Thyroid gland (tissue), 4 donors: ENCODE measurements around the gene NDUFA13.

Experiments
- POLR2A ChIP-seq, 2 donors: fragments of 450-650 bp; IDR thresholded peaks; one replicate each; pipeline ENCODE4 v1.6.1; 2017; ENCODE audit warnings: antibody characterized with exemption in 2 of 2, mild to moderate bottlenecking in 2 of 2, moderate library complexity in 1 of 2
- TF ChIP-seq, protein P1 (sequence below), 6 experiments: fragments of 200-600 bp in 3 of 6; fragments of 450-650 bp in 3 of 6; sonication (generic) in 3 of 6; IDR thresholded peaks; one replicate each; pipeline ENCODE4 v1.5.1; 2016 to 2019; ENCODE audit warnings: antibody characterized with exemption in 6 of 6, mild to moderate bottlenecking in 2 of 6, inconsistent platforms in 1 of 6, moderate library complexity in 1 of 6

DNA sequence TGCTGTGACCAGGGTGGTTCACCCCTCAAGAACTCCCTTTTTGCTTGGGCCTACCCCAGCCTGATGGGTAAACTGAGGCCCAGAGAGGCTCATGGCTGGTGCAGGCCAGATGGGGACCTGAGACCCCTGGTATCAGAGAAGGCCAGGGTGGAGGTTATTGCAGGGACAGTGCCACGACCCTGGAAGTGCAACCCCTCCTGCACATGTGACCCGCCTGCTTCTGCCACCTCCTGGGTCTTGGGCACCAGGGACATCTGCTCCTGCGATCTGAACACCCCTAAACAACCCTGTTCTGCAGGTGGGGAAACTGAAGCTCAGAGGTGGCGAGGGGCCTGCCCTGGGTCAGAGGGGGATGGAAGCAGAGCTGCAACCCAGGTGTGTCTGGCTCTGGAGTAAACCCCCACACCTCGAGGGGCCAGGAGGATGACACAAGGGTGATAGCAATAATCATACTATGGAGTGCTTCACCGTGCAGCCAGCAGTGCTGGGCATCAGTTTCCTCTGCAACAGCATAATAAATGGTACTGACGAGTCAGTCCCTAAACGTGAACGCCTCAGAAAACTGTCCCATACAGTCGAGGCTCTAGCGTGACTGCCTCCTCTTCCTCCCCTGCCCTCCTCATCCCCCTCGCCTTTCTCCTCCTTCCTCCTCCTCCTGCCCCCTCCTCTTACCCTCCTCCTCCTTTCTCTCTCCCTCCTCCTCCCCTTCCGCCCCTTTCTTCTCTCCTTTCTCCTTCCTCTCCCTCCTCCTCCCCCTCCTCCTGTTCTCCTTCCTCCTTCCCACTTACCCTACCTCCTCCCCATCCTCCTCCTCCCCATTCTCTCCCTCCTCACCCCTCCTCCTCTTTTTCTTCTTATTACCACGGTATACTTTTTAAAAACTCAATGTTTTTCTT, 17.0 kb downstream of the NDUFA13 start:
- TF ChIP-seq, protein P1, sequence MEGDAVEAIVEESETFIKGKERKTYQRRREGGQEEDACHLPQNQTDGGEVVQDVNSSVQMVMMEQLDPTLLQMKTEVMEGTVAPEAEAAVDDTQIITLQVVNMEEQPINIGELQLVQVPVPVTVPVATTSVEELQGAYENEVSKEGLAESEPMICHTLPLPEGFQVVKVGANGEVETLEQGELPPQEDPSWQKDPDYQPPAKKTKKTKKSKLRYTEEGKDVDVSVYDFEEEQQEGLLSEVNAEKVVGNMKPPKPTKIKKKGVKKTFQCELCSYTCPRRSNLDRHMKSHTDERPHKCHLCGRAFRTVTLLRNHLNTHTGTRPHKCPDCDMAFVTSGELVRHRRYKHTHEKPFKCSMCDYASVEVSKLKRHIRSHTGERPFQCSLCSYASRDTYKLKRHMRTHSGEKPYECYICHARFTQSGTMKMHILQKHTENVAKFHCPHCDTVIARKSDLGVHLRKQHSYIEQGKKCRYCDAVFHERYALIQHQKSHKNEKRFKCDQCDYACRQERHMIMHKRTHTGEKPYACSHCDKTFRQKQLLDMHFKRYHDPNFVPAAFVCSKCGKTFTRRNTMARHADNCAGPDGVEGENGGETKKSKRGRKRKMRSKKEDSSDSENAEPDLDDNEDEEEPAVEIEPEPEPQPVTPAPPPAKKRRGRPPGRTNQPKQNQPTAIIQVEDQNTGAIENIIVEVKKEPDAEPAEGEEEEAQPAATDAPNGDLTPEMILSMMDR (IDR thresholded peaks at IDR 0.05), result no peak
- TF ChIP-seq POLR2A (IDR thresholded peaks at IDR 0.05), result no peak
